NT2/D1 (cell line): Measurements from ENCODE around the gene CERS3.

Experiments
- DNase-seq: peaks from one replicate; pipeline ENCODE4 v3.0.0-alpha.2; 2011; ENCODE audit warnings: low read depth, low spot score
- H3K27me3 ChIP-seq: 2 replicates; pipeline ENCODE4 v1.6.0; 2011; ENCODE audit warnings: mild to moderate bottlenecking; ENCODE audit not compliant: insufficient read length, insufficient read depth
- H3K36me3 ChIP-seq: 2 replicates; pipeline ENCODE4 v1.6.1; 2011; ENCODE audit warnings: mild to moderate bottlenecking, low read length, mixed read lengths; ENCODE audit not compliant: insufficient read depth, insufficient read length
- H3K4me1 ChIP-seq: 2 replicates; pipeline ENCODE4 v1.5.1; 2011; ENCODE audit not compliant: insufficient read depth, insufficient read length
- H3K4me3 ChIP-seq: 2 replicates; pipeline ENCODE4 v1.5.1; 2011; ENCODE audit warnings: low read depth; ENCODE audit not compliant: insufficient read length
- H3K9ac ChIP-seq: 2 replicates; pipeline ENCODE4 v1.6.0; 2011; ENCODE audit warnings: low read depth; ENCODE audit not compliant: insufficient read length
- H3K9me3 ChIP-seq: 2 replicates; pipeline ENCODE4 v1.5.1; 2011; ENCODE audit warnings: mild to moderate bottlenecking, low read length; ENCODE audit not compliant: insufficient read depth
- SUZ12 ChIP-seq: IDR thresholded peaks from 2 replicates; pipeline ENCODE4 v1.6.1; 2011; ENCODE audit not compliant: insufficient read length, insufficient read depth; ENCODE audit errors: extremely low read depth
- YY1 ChIP-seq: IDR thresholded peaks from 2 replicates; pipeline ENCODE4 v1.6.1; 2011; ENCODE audit not compliant: insufficient read length, insufficient read depth
- ZNF274 ChIP-seq: IDR thresholded peaks from 2 replicates; pipeline ENCODE4 v1.6.1; 2011; ENCODE audit warnings: mild to moderate bottlenecking, low read depth, low read length

Gene CERS3

GRCh38 chr15:100353449-100353848 is 175.3 kb downstream of the CERS3 start:
- Histone ChIP-seq H3K9me3 (no peaks in the 10 kb centered on the region; the same call in 1 of the 2 replicates), H3K4me1 (no peaks in the 10 kb centered on the region), H3K36me3 (no peaks in the 10 kb centered on the region), H3K27me3 (no peaks in the 10 kb centered on the region), H3K9ac (no peak overlapping the region), H3K4me3 (no peak overlapping the region)
- no peak for TF ChIP-seq YY1
- DNase-seq, result no peak

DNA sequence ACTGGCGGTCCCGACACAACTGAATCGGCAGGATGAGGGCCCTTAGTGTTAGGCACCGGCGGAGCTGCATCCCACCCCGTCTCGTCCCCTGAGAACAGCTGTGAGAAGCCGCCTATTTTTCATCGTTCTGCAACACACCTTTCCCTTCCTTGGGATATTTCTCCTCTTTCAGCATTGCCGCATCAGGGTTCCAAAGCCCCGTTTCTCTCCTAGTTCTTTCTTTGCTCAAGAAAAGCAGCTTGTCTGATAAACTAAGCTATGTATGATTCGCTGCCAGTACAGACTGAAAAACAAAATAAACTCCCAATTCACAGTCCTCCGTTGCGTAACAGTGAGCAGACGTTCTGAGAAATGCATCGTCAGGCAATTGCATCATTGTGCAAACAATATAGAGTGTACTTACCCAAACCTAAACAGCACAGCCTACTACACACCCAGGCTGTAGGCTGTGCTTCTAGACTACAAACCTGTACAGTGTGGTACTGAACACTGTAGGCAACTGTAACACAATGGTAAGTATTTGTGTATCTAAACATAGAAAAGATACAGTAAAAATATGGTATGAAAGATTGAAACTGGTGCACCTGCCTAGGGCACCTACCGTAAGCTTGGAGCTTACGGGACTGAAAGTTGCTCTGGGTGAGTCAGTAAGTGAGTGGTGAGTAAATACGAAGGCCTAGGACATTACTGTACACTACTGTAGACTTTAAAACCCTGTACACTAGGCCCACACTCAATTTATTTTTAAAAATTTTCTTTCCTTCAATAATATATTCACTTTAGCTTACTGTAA is 178.1 kb downstream of the CERS3 start:
- H3K9me3 ChIP-seq, result no peaks in the 10 kb centered on the region; the same call in 1 of the 2 replicates
- H3K4me1 ChIP-seq, result no peaks in the 10 kb centered on the region
- H3K4me3 ChIP-seq, result no peak overlapping the region
- TF ChIP-seq ZNF274 (no peak), YY1 (no peak), SUZ12 (no peak)
- H3K9ac ChIP-seq, result no peak overlapping the region
- H3K36me3 ChIP-seq, result no peaks in the 10 kb centered on the region
- H3K27me3 ChIP-seq, result no peaks in the 10 kb centered on the region
- no peak for DNase-seq
